Neutrophil (primary cell): ENCODE results near the gene MBNL2.

Experiments
- H3K27ac ChIP-seq: fragments of 200-600 bp; sonication (generic); 2 replicates; pipeline ENCODE4 v1.5.1; 2016; ENCODE audit warnings: mild to moderate bottlenecking, moderate library complexity
- H3K27me3 ChIP-seq: fragments of 200-600 bp; sonication (generic); 2 replicates; pipeline ENCODE4 v1.6.0; 2016; ENCODE audit warnings: mild to moderate bottlenecking
- H3K36me3 ChIP-seq: fragments of 200-600 bp; sonication (generic); 2 replicates; pipeline ENCODE4 v1.5.1; 2017
- H3K4me1 ChIP-seq, 2 experiments: fragments of 200-600 bp in 1 of 2; sonication (generic) in 1 of 2; 1 replicate in 1 of 2; 2 replicates in 1 of 2; pipeline versions ENCODE4 v1.5.1 to v1.6.1; 2013 to 2016; ENCODE audit warnings: low read depth in 1 of 2, low read length in 1 of 2, mild to moderate bottlenecking in 1 of 2, moderate library complexity in 1 of 2; ENCODE audit not compliant: control insufficient read depth in 1 of 2, insufficient read depth in 1 of 2
- H3K4me3 ChIP-seq, 2 experiments: fragments of 200-600 bp in 1 of 2; sonication (generic) in 1 of 2; 1 replicate in 1 of 2; 2 replicates in 1 of 2; pipeline ENCODE4 v1.5.1; 2013 to 2016; ENCODE audit warnings: low read depth in 1 of 2, low read length in 1 of 2, mild to moderate bottlenecking in 1 of 2, moderate library complexity in 1 of 2
- H3K9me3 ChIP-seq: fragments of 200-600 bp; sonication (generic); 2 replicates; pipeline ENCODE4 v1.5.1; 2016
- TF ChIP-seq, protein P1 (sequence below): fragments of 200-600 bp; sonication (generic); IDR thresholded peaks from 2 replicates; pipeline ENCODE4 v1.5.1; 2016; ENCODE audit warnings: antibody characterized with exemption

The MBNL2 gene

DNA sequence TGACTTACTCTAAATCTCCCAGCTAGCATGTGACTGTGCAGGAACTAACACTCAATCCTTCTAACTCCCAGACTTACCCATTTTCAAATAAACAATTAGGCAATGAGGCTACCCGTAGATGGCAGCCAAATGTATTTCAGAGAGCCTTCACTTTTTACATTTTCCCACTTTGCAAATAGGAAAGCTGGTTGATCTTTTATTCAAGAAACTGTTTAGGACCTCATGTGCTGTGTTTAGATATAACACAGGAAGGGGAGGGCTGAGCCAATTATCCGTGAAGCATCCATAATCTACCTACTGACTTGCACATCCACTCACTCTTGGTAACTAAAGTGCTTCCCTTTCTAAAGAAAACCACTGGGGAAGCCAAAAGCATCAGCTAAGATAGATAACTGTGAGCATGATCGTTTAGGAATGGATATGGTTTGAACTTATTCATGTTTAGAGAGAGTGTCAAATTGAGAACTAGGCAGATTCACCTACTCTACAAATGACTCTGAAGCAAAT, 33.4 kb downstream of the MBNL2 start:
- Histone ChIP-seq H3K4me1 (peaks cover 6 to 8% of the 10 kb centered on the region in 2 experiments), H3K9me3 (no peaks in the 10 kb centered on the region), H3K27me3 (peaks cover 4% of the 10 kb centered on the region), H3K27ac (no peak overlapping the region), H3K36me3 (no peaks in the 10 kb centered on the region), H3K4me3 (no peak overlapping the region)
- TF ChIP-seq, protein P1, sequence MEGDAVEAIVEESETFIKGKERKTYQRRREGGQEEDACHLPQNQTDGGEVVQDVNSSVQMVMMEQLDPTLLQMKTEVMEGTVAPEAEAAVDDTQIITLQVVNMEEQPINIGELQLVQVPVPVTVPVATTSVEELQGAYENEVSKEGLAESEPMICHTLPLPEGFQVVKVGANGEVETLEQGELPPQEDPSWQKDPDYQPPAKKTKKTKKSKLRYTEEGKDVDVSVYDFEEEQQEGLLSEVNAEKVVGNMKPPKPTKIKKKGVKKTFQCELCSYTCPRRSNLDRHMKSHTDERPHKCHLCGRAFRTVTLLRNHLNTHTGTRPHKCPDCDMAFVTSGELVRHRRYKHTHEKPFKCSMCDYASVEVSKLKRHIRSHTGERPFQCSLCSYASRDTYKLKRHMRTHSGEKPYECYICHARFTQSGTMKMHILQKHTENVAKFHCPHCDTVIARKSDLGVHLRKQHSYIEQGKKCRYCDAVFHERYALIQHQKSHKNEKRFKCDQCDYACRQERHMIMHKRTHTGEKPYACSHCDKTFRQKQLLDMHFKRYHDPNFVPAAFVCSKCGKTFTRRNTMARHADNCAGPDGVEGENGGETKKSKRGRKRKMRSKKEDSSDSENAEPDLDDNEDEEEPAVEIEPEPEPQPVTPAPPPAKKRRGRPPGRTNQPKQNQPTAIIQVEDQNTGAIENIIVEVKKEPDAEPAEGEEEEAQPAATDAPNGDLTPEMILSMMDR = no peak

DNA sequence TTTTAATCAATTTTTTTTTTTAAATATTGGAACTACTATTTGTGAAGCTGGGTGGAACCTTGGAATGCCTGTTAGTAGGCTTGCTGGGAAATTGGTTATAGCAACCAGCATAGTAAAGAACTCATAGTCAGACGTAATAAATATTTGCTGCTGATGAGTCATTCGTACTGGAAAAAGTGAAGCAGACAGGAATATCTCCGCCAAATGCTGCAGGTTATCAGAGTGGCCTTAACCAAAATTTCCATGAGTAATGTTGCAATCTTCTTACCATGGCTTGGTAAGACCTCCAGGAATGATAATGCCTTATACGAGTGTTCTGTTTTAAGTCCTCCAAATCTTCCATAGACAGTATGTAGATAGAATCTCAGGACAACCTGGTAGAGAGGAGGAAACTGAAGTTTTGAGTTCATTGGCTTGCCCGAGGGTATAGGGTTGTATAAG, 34.2 kb downstream of the MBNL2 start:
- TF ChIP-seq, protein P1 = no peak
- Histone ChIP-seq H3K4me1 (peaks cover 6 to 8% of the 10 kb centered on the region in 2 experiments), H3K4me3 (no peak overlapping the region), H3K36me3 (no peaks in the 10 kb centered on the region), H3K27me3 (peaks cover 4% of the 10 kb centered on the region), H3K9me3 (no peaks in the 10 kb centered on the region), H3K27ac (no peak overlapping the region)

DNA sequence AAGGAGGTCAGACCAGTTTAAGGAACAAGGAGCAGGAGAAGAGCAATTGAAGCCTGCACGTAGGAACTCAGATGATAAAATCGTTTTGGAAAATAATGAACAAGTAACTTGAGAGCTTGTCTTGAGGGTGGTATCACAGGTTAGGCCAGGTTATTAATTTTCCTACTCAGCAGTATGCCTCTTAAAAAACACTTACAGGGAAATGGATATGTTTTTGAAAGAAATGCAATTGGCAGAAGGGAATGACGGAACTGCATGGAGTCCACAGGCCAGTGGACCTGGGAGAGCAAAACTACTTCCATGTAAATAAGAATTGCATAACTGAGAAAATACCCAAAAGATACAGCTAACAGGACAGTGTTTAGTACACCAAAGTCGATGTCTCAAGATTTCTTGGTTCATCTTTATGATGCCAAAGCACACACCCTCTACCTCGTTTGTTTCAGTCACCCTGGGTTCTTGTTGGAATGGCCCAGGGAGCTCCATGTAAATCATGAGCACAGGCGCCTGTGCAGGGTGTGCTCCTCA, 35.2 kb downstream of the MBNL2 start:
- peaks cover 4% of the 10 kb centered on the region for H3K27me3 ChIP-seq
- peaks cover 6 to 8% of the 10 kb centered on the region in 2 experiments for H3K4me1 ChIP-seq
- TF ChIP-seq, protein P1 = no peak
- H3K36me3 ChIP-seq = no peaks in the 10 kb centered on the region
- H3K4me3 ChIP-seq = no peak overlapping the region
- H3K9me3 ChIP-seq = no peaks in the 10 kb centered on the region
- no peak overlapping the region for H3K27ac ChIP-seq

DNA sequence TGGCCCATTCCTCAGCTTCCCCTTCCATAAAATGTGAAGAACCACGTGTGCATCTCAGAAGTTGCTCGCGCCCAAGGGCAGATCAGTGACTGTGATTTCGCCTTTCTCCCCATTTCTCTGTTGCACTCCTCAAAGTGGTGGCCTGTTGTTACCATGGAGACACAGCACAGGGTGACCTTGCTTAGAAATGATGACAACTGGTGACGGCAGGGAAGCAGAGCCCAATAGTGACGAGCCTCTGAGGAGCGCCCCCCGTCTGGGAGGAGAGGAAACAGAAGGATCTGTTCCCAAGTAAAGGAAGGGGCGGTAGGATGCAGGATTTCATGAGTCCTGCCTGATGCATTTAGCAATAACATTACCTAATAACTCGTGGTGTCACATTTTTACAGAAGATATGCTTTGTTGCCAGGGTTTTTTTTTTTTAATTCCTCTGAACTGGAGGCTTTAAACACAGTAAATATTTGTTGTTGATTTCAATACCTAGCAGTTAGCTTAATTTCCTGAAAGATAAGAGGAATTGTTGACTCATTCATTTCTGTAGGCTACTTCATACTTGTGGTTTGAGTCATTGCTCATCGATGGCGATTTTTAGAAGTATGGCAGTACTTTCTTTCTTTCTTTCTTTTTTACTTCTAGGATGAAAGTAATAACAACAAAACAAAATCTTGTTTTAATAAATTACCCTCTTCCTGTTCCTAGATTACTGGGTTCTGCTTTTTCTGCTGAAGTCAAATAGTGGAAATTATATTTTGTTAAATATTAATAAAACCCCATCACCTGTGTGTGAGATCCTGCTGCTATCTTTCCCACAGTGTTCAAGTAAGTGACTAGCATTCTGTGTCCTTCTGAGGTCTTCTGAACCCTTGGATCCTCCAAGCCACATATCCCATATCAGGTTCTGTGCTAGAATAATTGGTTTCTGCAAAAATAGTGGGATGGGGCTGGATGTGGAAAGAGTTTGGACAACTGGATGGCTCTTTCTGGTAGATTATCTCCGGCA, 36.0 kb downstream of the MBNL2 start:
- Histone ChIP-seq H3K36me3 (no peaks in the 10 kb centered on the region), H3K4me1 (peaks cover 6 to 8% of the 10 kb centered on the region in 2 experiments), H3K27ac (no peak overlapping the region), H3K4me3 (no peak overlapping the region), H3K9me3 (no peaks in the 10 kb centered on the region), H3K27me3 (peaks cover 4% of the 10 kb centered on the region)
- TF ChIP-seq, protein P1 = no peak

DNA sequence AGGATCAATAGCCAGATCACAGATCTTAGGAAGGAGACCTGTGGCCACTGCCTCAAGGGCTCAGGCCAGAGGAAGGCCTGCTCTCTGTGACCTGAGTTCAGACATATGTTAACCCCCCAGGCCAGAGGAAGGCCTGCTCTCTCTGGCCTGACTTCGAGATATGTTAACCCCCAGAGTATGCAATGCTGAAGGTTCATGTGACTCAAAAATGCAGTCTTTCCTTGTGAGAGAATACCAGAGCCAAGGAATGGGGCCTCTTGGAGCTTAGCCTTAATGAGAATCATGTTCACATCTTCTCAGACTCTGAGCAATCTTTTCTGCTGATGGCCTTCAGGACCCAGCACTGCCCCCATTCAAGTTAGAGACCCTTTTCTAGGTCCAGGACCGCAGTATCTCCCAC, 36.7 kb downstream of the MBNL2 start:
- H3K4me3 ChIP-seq = no peak overlapping the region
- peaks cover 6 to 8% of the 10 kb centered on the region in 2 experiments for H3K4me1 ChIP-seq
- H3K27me3 ChIP-seq = peaks cover 4% of the 10 kb centered on the region
- H3K9me3 ChIP-seq = no peaks in the 10 kb centered on the region
- TF ChIP-seq, protein P1 = no peak
- H3K36me3 ChIP-seq = no peaks in the 10 kb centered on the region
- H3K27ac ChIP-seq = no peak overlapping the region
